Measurements from ENCODE around the gene COTL1. TPM values are rescaled to one million over a fixed set of nuclear protein-coding genes. Genes with fewer than 3 reads are reported as not detected.
"Not testable (repeated sequence)": the region's sequence is repeated elsewhere in the genome, so short reads cannot be mapped to it uniquely, and the experiment has no call there.

Gene COTL1
- total RNA-seq, 1 experiment from 2014 or later = 168 TPM

GRCh38 chr16:84570739-84571403 is 47.0 kb downstream of the COTL1 start:
- DNase-seq (ENCODE audit: low read depth) = no peak

DNA sequence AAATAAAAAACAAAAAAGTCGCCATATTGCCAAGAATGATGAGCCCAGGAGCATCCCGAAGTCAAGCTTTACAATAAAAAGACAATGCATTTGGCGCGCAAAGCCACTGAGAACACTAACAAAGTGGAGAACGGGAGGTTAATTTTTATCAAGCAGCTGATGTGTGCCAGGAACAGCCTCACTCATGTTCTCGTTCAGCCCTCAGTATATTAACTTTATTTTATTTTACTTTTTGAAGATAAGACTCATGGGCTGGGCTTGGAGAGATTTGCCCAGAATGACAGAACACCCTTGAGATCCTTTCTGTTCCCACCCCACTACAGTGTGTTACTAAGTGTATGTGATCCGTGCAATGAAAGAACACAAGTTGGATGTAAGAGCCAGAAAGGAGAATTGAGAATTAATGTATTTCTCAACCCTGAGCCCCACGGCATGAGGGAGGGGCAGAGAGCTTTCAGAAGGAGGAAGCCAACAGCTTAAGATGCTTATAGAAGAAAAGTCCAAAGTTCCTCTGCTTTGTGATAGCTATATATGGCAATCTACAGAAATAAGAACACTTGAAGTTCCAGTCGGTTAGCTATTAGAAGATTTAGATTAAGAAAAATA is 48.4 kb downstream of the COTL1 start:
- DNase-seq (ENCODE audit: low read depth) = no peak

DNA sequence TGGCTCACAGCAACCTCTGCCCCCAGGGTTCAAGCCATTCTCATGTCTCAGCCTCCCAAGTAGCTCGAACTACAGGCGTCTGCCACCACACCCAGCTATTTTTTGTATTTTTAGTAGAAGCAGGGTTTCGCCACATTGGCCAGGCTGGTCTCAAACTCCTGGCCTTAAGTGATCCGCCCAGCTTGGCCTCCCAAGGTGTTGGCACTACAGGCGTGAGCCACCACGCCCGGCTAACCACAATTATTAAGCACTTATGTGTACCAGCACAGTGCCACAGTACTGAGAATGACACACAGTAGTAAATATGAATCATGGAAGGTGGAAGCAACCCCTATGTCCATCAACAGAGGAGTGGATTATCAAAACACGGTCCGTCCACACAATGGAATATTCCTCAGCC is 49.8 kb downstream of the COTL1 start:
- no peak for DNase-seq (ENCODE audit: low read depth)

GRCh38 chr16:84567286-84567962 is 50.5 kb downstream of the COTL1 start:
- DNase-seq (ENCODE audit: low read depth) = no peak

- DNase-seq (ENCODE audit: low read depth) = no peak
These were observed 51.2 kb downstream of the COTL1 start for GRCh38 chr16:84566545-84567257.

DNA sequence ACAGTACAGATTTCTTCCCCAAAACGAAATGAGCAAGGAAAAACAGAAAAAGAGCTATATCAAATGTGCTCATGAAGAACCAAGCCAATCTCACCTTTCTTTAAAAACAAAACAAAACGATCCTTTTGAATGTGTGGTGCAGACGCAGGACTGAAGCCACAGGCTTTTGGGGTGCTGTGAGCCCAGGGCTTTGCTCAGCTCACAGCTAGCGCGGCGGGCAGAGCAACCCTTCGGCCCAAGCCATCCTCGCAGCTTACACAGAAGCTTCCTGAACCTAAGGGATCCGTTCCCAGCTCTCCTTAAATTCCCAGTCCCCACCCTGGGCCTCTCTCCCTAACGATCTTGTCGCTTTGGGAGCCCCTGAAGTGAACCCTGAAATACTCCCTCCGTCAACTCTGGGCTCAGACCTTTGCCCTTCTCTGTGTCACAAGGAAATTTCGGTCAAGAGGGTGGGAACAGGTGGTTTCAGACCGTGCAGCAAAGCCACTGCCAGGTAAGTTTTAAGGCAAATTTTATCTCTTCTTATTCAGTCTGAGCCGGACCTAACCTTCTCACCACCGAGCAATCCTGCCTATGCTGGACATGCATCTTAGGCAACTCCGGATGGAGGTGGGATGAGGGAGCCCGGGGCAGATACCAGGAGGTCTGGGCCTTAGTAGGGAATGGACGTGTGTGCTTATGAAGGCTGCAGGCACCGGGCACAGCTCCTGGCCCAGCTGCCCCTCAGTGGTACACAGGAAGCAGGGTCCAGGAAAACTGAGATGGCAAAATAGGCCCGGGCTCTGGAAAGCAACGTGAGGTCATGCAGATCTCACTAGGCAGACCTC is 52.0 kb downstream of the COTL1 start:
- DNase-seq (ENCODE audit: low read depth) = no peak

- DNase-seq (ENCODE audit: low read depth) = no peak
These were observed 54.0 kb downstream of the COTL1 start for GRCh38 chr16:84563786-84564420.

DNA sequence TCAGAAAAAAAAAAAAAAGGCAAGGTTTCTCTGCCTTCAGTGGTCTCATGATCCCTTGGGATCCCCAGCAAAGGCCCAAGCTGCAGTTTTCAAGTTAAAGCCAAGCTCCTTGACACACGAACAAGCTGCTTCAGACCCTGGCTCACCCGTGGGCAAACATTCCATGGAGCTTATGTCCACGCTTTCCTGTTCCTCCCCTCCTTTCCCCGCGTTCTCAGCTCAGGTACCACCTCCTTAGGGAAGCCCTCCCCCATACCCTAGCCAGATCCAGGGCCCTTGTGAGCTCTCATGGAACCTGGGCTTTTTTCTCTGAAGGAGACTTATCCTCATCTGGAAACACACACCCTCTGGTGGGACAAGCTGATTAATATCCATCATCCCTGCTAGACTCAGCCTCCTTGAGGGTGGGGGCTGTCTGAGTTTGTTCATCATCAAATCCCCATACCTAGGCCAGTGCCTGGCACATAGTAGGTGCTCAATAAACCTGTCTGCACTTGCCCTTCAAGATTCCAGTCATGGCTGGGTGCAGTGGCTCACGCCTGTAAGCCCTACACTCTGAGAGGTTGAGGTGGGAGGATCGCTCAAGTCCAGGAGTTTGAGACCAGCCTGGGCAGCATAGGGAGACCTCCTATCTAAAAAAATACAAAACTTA is 54.7 kb downstream of the COTL1 start:
- DNase-seq (ENCODE audit: low read depth) = no peak

GRCh38 chr16:84562174-84562815 is 55.6 kb downstream of the COTL1 start:
- DNase-seq (ENCODE audit: low read depth) = no peak

DNA sequence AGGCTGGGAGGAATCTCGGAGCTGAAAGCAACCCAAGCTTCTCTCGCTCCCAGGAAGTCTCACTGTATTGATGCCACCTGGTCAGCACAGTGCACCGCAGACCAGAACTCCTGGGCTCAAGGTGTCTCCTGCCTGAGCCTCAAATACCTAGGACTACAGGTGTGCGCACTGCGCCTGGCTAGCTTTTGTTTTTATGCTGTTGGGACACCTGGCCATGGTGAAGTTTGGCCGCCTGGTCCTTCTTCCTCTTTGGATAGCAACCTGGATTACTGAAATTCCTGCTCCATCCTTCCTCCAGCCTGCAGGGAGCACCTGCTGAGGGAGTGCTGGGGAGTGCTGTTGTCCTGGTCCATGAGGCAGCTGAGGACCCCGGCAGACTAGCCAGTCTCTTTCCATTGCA is 56.6 kb downstream of the COTL1 start:
- DNase-seq (ENCODE audit: low read depth) = no peak

- no peak for DNase-seq (ENCODE audit: low read depth)
These were observed 57.6 kb downstream of the COTL1 start for GRCh38 chr16:84560269-84560668.

GRCh38 chr16:84559311-84559932 is 58.5 kb downstream of the COTL1 start:
- no peak for DNase-seq (ENCODE audit: low read depth)

GRCh38 chr16:84558850-84559249 is 59.0 kb downstream of the COTL1 start:
- not testable (repeated sequence) for DNase-seq (ENCODE audit: low read depth)

GRCh38 chr16:84557504-84557903 is 60.4 kb downstream of the COTL1 start:
- no peak for DNase-seq (ENCODE audit: low read depth)

DNA sequence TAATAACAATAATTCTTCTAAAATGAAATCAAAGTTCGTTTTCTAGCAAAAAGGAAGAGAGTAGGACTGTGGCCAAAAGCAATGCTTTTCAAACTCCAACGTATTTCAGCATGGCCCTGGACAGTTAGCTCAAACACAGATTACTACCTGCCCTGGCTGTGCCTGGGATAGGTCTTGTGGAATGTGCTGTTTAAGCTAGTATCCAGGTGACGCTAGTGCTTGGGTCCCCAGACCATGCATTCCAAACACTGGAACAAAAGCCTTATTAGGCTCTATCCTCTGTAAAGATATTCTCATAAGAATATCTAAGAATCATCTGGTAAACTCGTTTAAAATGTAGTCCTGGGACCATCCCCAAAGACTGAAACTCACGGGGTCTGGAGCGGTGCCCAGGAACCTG is 60.8 kb downstream of the COTL1 start:
- no peak for DNase-seq (ENCODE audit: low read depth)

- no peak for DNase-seq (ENCODE audit: low read depth)
These were observed 62.3 kb downstream of the COTL1 start for GRCh38 chr16:84555418-84556196.

DNA sequence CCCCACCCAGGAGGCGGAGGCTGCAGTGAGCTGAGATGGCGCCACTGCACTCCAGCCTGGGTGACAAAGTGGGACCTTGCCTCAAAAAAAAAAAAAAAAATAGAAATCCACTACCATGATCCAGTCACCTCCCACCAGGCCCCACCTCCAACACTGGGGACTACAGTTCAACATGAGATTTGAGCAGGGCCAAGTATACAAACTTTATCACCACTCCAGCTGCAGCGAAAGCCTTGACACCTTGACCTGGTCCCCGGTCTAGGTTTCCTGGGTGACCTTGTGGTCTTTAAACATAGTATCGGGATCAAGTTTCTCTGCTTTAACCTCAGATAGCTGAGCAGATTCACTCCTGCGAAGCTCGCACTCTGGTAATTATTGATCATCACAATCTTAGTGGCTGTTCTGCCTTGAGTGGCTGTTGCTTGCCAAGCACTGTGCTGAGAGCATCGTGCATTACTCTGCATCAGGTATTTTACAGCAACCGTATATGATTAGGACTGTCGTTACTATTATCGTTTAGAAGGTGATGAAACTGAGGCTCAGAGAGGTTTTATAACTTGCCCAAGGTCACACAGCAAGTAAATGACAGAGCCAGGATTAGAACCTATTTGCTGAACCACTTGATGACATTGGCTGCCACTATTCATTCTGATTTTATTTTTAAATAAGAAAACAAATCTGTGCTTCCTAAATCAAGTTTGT is 63.1 kb downstream of the COTL1 start:
- no peak for DNase-seq (ENCODE audit: low read depth)

DNA sequence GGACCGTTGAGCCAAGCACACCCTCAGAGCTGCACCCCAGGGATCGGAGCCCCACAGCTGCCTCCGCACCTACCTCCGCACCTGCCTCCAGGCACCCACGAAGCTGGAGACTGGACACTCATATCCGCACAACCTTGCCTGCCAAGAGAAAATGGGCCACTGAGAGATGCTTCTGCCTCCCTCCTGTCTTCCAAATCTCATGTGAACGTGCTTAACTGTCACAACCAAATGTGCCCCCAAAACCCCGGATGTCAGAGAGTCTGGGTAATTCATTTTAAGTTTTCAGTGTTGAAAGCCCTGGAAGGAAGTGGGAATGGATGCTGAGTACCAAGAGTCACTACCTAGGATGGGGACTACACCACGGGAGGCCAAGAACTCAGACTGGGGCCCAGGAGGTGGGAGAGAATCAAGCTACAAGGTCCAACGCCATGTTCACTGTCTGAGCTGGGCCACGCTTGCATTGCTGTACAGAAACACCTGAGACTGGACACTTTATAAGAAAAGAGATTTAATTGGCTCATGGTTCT is 63.9 kb downstream of the COTL1 start:
- DNase-seq (ENCODE audit: low read depth) = no peak

Data from RPMI7951 (cell line).